ENCODE data around the gene TM4SF18.

Gene TM4SF18

GRCh38 chr3:149366031-149366430, 32.6 kb upstream of the TM4SF18 start:
- ATAC-seq = no peak
- TF ChIP-seq ZFP3 (CRISPR knock-in tag; IDR thresholded peaks at IDR 0.05) = no peak
- no peak for TF ChIP-seq PPARA (CRISPR knock-in tag; IDR thresholded peaks at IDR 0.05; ENCODE audit: borderline replicate concordance)
- TF ChIP-seq ISL1 (CRISPR knock-in tag; IDR thresholded peaks at IDR 0.05) = no peak
- no peak for TF ChIP-seq ARNTL (CRISPR knock-in tag; IDR thresholded peaks at IDR 0.05; ENCODE audit: borderline replicate concordance, low read depth)
- TF ChIP-seq BACH2 (CRISPR knock-in tag; IDR thresholded peaks at IDR 0.05; ENCODE audit: borderline replicate concordance) = no peak
- no peak for TF ChIP-seq OSR1 (CRISPR knock-in tag; IDR thresholded peaks at IDR 0.05)
- TF ChIP-seq SNAI2 (CRISPR knock-in tag; IDR thresholded peaks at IDR 0.05) = no peak
- no peak for TF ChIP-seq CREB5 (CRISPR knock-in tag; IDR thresholded peaks at IDR 0.05; ENCODE audit: low read depth)
- TF ChIP-seq ZC3H10 (CRISPR knock-in tag; IDR thresholded peaks at IDR 0.05) = no peak
- TF ChIP-seq ESRRG (CRISPR knock-in tag; IDR thresholded peaks at IDR 0.05) = no peak
- no peak for TF ChIP-seq PATZ1 (CRISPR knock-in tag; IDR thresholded peaks at IDR 0.05; ENCODE audit: borderline replicate concordance)
- TF ChIP-seq GLIS3 (CRISPR knock-in tag; IDR thresholded peaks at IDR 0.05) = no peak
- no peak for TF ChIP-seq ZNF8 (CRISPR knock-in tag; IDR thresholded peaks at IDR 0.05)

GRCh38 chr3:149364624-149365023, 31.2 kb upstream of the TM4SF18 start:
- no peak for TF ChIP-seq ISL1 (CRISPR knock-in tag; IDR thresholded peaks at IDR 0.05)
- no peak for TF ChIP-seq PATZ1 (CRISPR knock-in tag; IDR thresholded peaks at IDR 0.05; ENCODE audit: borderline replicate concordance)
- no peak for TF ChIP-seq GLIS3 (CRISPR knock-in tag; IDR thresholded peaks at IDR 0.05)
- TF ChIP-seq BACH2 (CRISPR knock-in tag; IDR thresholded peaks at IDR 0.05; ENCODE audit: borderline replicate concordance) = no peak
- no peak for TF ChIP-seq ARNTL (CRISPR knock-in tag; IDR thresholded peaks at IDR 0.05; ENCODE audit: borderline replicate concordance, low read depth)
- no peak for TF ChIP-seq ZFP30 (CRISPR knock-in tag; IDR thresholded peaks at IDR 0.05)
- no peak for TF ChIP-seq CREB5 (CRISPR knock-in tag; IDR thresholded peaks at IDR 0.05; ENCODE audit: low read depth)
- TF ChIP-seq PPARA (CRISPR knock-in tag; IDR thresholded peaks at IDR 0.05; ENCODE audit: borderline replicate concordance) = no peak
- TF ChIP-seq ZFP3 (CRISPR knock-in tag; IDR thresholded peaks at IDR 0.05) = no peak
- TF ChIP-seq ZC3H10 (CRISPR knock-in tag; IDR thresholded peaks at IDR 0.05) = no peak
- TF ChIP-seq ZNF70 (CRISPR knock-in tag; IDR thresholded peaks at IDR 0.05) = no peak
- TF ChIP-seq OSR1 (CRISPR knock-in tag; IDR thresholded peaks at IDR 0.05) = no peak
- TF ChIP-seq RARB (CRISPR knock-in tag; IDR thresholded peaks at IDR 0.05) = no peak
- no peak for TF ChIP-seq ZNF8 (CRISPR knock-in tag; IDR thresholded peaks at IDR 0.05)
- TF ChIP-seq CSDC2 (CRISPR knock-in tag; IDR thresholded peaks at IDR 0.05) = no peak
- no peak for TF ChIP-seq TSHZ2 (CRISPR knock-in tag; IDR thresholded peaks at IDR 0.05)
- ATAC-seq = no peak

GRCh38 chr3:149363053-149363452, 29.6 kb upstream of the TM4SF18 start:
- ATAC-seq = no peak
- TF ChIP-seq ZFP3 (CRISPR knock-in tag; IDR thresholded peaks at IDR 0.05) (no peak), PATZ1 (CRISPR knock-in tag; IDR thresholded peaks at IDR 0.05; ENCODE audit: borderline replicate concordance) (no peak), GLIS3 (CRISPR knock-in tag; IDR thresholded peaks at IDR 0.05) (no peak), ZNF8 (CRISPR knock-in tag; IDR thresholded peaks at IDR 0.05) (no peak), CREB5 (CRISPR knock-in tag; IDR thresholded peaks at IDR 0.05; ENCODE audit: low read depth) (no peak), BACH2 (CRISPR knock-in tag; IDR thresholded peaks at IDR 0.05; ENCODE audit: borderline replicate concordance) (no peak), PPARA (CRISPR knock-in tag; IDR thresholded peaks at IDR 0.05; ENCODE audit: borderline replicate concordance) (no peak), RARB (CRISPR knock-in tag; IDR thresholded peaks at IDR 0.05) (no peak), POU6F1 (CRISPR knock-in tag; IDR thresholded peaks at IDR 0.05; ENCODE audit: borderline replicate concordance, low read depth) (no peak), SNAI2 (CRISPR knock-in tag; IDR thresholded peaks at IDR 0.05) (no peak), CSRNP3 (CRISPR knock-in tag; IDR thresholded peaks at IDR 0.05) (no peak)
